ENCODE data around the gene CRYBA1.

- TF ChIP-seq CTCF (IDR thresholded peaks at IDR 0.05) (no peak), EZH2 (IDR thresholded peaks at IDR 0.05) (no peak)
Observed at GRCh38 chr17:29294580-29294900, 47.9 kb downstream of the CRYBA1 start.

All from neural progenitor cell (in vitro differentiated cells).